ENCODE data around the gene NOM1.
A peak's percentile ranks its signal among the peaks of the same experiment; 100 is the strongest.

- peak in 1 of 2 donors; percentile 13 for TF ChIP-seq CTCF (IDR thresholded peaks at IDR 0.05)
- no peak for TF ChIP-seq POLR2A (IDR thresholded peaks at IDR 0.05)
- no peak for TF ChIP-seq EP300 (IDR thresholded peaks at IDR 0.05)
These were observed 20.5 kb downstream of the NOM1 start for GRCh38 chr7:156969972-156970420.

Data from suprapubic skin (tissue), 3 donors.